Panc1 (cell line): ENCODE results near the gene TP53BP1. TPM values are rescaled to one million over a fixed set of nuclear protein-coding genes. Genes with fewer than 3 reads are reported as not detected.

Experiments used
- ATAC-seq: fragments of 200-7000 bp; cut with Tn5 transposase; 2 replicates; pipeline ENCODE4 v1.9.1; 2020; ENCODE audit warnings: mild to moderate bottlenecking, moderate library complexity
- BruUV-seq: library from RNA; stranded (reverse); fragments of 400-500 nt; replicated peaks from 2 replicates; lab custom pipeline; 2021; lab: Mats Ljungman, UMichigan
- CTCF ChIA-PET: fragments of 300-600 bp; sonication (Branson Sonifier 250); formaldehyde crosslinking; loops from one replicate; lab custom pipeline; 2022; ENCODE audit warnings: antibody characterized with exemption; lab: Charles Lee
- POLR2A ChIA-PET: fragments of 300-600 bp; sonication (Branson Sonifier 250); formaldehyde crosslinking; loops from one replicate; lab custom pipeline; 2022; ENCODE audit warnings: antibody characterized with exemption; lab: Charles Lee
- DNase-seq: peaks from one replicate; pipeline ENCODE4 v3.0.0-alpha.2; 2010; ENCODE audit warnings: low read depth, low spot score
- H3K27ac ChIP-seq: 2 replicates; pipeline ENCODE4 v1.5.1; 2011; ENCODE audit warnings: mild to moderate bottlenecking, low read length, inconsistent platforms
- H3K27me3 ChIP-seq: fragments of 200-500 bp; sonication (Bioruptor generic); 2 replicates; pipeline ENCODE4 v1.6.0; 2014; ENCODE audit warnings: low read length, inconsistent platforms; ENCODE audit not compliant: control insufficient read depth, insufficient read depth
- H3K36me3 ChIP-seq: fragments of 200-500 bp; sonication (Bioruptor generic); 2 replicates; pipeline ENCODE4 v1.5.1; 2014; ENCODE audit warnings: inconsistent platforms, mild to moderate bottlenecking, low read length, moderate library complexity; ENCODE audit not compliant: control insufficient read depth, insufficient read depth
- H3K4me1 ChIP-seq: 2 replicates; pipeline ENCODE4 v1.5.1; 2011; ENCODE audit warnings: inconsistent platforms, mild to moderate bottlenecking, low read length, moderate library complexity; ENCODE audit not compliant: control insufficient read depth, insufficient read depth
- H3K4me3 ChIP-seq, 2 experiments: 2 replicates each; pipeline ENCODE4 v1.5.1; 2011 to 2012; ENCODE audit warnings: low read depth in 2 of 2, low read length in 2 of 2, mild to moderate bottlenecking in 2 of 2, inconsistent platforms in 1 of 2, moderate library complexity in 1 of 2
- H3K9me3 ChIP-seq: fragments of 200-500 bp; sonication (Bioruptor generic); 2 replicates; pipeline ENCODE4 v1.5.1; 2014; ENCODE audit warnings: low read depth, mild to moderate bottlenecking, inconsistent platforms, low read length, moderate library complexity; ENCODE audit not compliant: control insufficient read depth, insufficient read depth
- CTCF ChIP-seq: fragments of 450-650 bp; IDR thresholded peaks from 2 replicates; pipeline ENCODE4 v1.5.1; 2017; ENCODE audit warnings: mild to moderate bottlenecking
- POLR2AphosphoS5 ChIP-seq: IDR thresholded peaks from 2 replicates; pipeline ENCODE4 v1.6.1; 2012; ENCODE audit warnings: mild to moderate bottlenecking, low read depth, low read length, moderate library complexity
- SIN3A ChIP-seq: IDR thresholded peaks from 2 replicates; pipeline ENCODE4 v1.6.1; 2012; ENCODE audit warnings: low read depth, mild to moderate bottlenecking, low read length, moderate library complexity, borderline replicate concordance; ENCODE audit not compliant: insufficient read depth
- TCF7L2 ChIP-seq: IDR thresholded peaks from 2 replicates; pipeline ENCODE4 v1.6.1; 2011; ENCODE audit warnings: mild to moderate bottlenecking, low read depth, low read length, inconsistent platforms
- in situ Hi-C: cut with HindIII; loops from 2 replicates; pipeline ENCODE4 v1.10.0; 2016; ENCODE audit warnings: low sequenced_read_pairs, low pct_unique_long_range_greater_than_20kb
- intact Hi-C: fragments of 100-400 bp; cut with micrococcal nuclease; formaldehyde crosslinking; loops from one replicate; pipeline ENCODE4 v1.10.0; 2022; ENCODE audit not compliant: unreplicated experiment
- total RNA-seq: library from RNA; stranded (reverse); gene quantifications from one replicate; pipeline ENCODE4 v1.2.1, GENCODE V29; 2021; ENCODE audit not compliant: unreplicated experiment
- TF ChIP-seq, protein P1 (sequence below), 2 experiments: IDR thresholded peaks; 2 replicates each; pipeline ENCODE4 v1.6.1; 2011 to 2012; ENCODE audit warnings: low read depth in 2 of 2, control low read depth in 1 of 2, low read length in 1 of 2, mild to moderate bottlenecking in 1 of 2, moderate library complexity in 1 of 2; ENCODE audit not compliant: insufficient read depth in 1 of 2

Gene TP53BP1
- total RNA-seq, 1 experiment from 2014 or later = 80.3 TPM

DNA sequence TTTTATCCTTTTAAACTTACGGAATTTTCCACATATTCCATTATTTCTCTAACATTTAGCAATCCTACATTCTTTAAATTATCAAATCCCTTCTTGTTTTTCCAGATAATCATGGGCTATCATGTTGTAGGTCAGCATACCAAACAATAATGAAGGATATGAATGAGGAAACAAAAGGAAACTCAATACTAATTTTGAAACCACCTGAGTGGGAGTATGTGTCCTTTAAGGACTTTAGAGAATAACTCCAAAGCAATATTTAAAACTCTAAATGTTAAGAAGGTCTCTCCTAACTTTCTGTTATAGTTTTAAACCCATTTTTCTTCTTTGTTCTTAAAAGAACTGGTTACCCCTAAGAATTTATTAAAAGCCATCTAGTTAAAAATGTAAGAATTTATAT, 43.0 kb downstream of the TP53BP1 start:
- intact Hi-C loops (no loop called here), in situ Hi-C loops (no loop called here)
- Histone ChIP-seq H3K36me3 (peaks cover 9% of the 10 kb centered on the region; the same call in 1 of the 2 replicates), H3K4me1 (no peaks in the 10 kb centered on the region), H3K27me3 (no peaks in the 10 kb centered on the region), H3K4me3 (no peak overlapping the region), H3K27ac (no peak overlapping the region), H3K9me3 (no peaks in the 10 kb centered on the region)
- no TSS peak for BruUV-seq
- DNase-seq (no peak), ATAC-seq (no peak)
- TF ChIP-seq, protein P1, sequence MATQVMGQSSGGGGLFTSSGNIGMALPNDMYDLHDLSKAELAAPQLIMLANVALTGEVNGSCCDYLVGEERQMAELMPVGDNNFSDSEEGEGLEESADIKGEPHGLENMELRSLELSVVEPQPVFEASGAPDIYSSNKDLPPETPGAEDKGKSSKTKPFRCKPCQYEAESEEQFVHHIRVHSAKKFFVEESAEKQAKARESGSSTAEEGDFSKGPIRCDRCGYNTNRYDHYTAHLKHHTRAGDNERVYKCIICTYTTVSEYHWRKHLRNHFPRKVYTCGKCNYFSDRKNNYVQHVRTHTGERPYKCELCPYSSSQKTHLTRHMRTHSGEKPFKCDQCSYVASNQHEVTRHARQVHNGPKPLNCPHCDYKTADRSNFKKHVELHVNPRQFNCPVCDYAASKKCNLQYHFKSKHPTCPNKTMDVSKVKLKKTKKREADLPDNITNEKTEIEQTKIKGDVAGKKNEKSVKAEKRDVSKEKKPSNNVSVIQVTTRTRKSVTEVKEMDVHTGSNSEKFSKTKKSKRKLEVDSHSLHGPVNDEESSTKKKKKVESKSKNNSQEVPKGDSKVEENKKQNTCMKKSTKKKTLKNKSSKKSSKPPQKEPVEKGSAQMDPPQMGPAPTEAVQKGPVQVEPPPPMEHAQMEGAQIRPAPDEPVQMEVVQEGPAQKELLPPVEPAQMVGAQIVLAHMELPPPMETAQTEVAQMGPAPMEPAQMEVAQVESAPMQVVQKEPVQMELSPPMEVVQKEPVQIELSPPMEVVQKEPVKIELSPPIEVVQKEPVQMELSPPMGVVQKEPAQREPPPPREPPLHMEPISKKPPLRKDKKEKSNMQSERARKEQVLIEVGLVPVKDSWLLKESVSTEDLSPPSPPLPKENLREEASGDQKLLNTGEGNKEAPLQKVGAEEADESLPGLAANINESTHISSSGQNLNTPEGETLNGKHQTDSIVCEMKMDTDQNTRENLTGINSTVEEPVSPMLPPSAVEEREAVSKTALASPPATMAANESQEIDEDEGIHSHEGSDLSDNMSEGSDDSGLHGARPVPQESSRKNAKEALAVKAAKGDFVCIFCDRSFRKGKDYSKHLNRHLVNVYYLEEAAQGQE (IDR thresholded peaks at IDR 0.05; ENCODE audit: insufficient read depth in 1 of 2, low read depth in 2 of 2, low read length in 1 of 2) = no peak
- TF ChIP-seq POLR2AphosphoS5 (no peak), SIN3A (no peak), CTCF (no peak), TCF7L2 (no peak)
- ChIA-PET CTCF (no interaction called here), POLR2A (interaction anchor here (0.6 kb wide), 1 partner anchor 45 kb away, joined by 3 read pairs; no protein-coding TSS in a partner anchor)

DNA sequence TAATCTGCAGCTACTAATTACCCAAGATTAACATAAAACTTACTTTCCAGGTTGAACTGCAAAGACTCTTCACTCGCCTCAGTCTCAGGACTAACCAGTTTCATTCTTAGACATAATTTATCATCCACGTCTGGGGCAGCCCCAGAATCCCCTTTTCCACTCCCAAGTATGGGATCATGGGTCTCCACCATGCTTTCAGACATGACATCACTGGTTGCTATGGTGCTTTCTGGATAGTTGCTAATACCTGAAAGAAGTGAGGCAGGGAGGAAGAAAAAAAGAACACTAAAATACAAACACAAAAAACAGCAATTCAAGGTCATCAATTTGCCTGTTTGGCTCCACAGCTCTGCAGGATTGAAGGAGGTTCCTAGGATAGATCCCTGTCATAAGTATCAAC, 46.6 kb downstream of the TP53BP1 start:
- BruUV-seq = no TSS peak
- ChIA-PET CTCF (no interaction called here), POLR2A (no interaction called here)
- DNase-seq (no peak), ATAC-seq (no peak)
- no peaks in the 10 kb centered on the region for H3K9me3 ChIP-seq
- intact Hi-C loops = no loop called here
- H3K4me3 ChIP-seq = no peak overlapping the region
- H3K27me3 ChIP-seq = no peaks in the 10 kb centered on the region
- no peak overlapping the region for H3K27ac ChIP-seq
- peaks cover 12% of the 10 kb centered on the region; the same call in 1 of the 2 replicates for H3K36me3 ChIP-seq
- no peaks in the 10 kb centered on the region for H3K4me1 ChIP-seq
- TF ChIP-seq SIN3A = no peak
- TF ChIP-seq, protein P1 (IDR thresholded peaks at IDR 0.05; ENCODE audit: insufficient read depth in 1 of 2, low read depth in 2 of 2, low read length in 1 of 2) = no peak
- TF ChIP-seq POLR2AphosphoS5 = no peak
- no peak for TF ChIP-seq TCF7L2
- no peak for TF ChIP-seq CTCF
- in situ Hi-C loops = no loop called here
